Neuronal stem cell (in vitro differentiated cells): ENCODE data around the gene XYLT1.

ENCODE experiments used
- DNase-seq: peaks from one replicate; pipeline ENCODE4 v3.0.0-alpha.2; 2013; ENCODE audit warnings: low spot score
- H2AFZ ChIP-seq: one replicate; pipeline ENCODE4 v1.6.1; 2013; ENCODE audit warnings: mild to moderate bottlenecking, low read length, inconsistent platforms
- H2AK5ac ChIP-seq: 2 replicates; pipeline ENCODE4 v1.6.1; 2013; ENCODE audit warnings: low read depth, mild to moderate bottlenecking, inconsistent platforms, low read length, moderate library complexity, mixed read lengths
- H2BK120ac ChIP-seq: 2 replicates; pipeline ENCODE4 v1.6.1; 2013; ENCODE audit warnings: low read depth, mild to moderate bottlenecking, inconsistent platforms, low read length, moderate library complexity, mixed read lengths
- H2BK12ac ChIP-seq: one replicate; pipeline ENCODE4 v1.6.1; 2013; ENCODE audit warnings: low read length, inconsistent platforms
- H2BK15ac ChIP-seq: 2 replicates; pipeline ENCODE4 v1.6.1; 2013; ENCODE audit warnings: mild to moderate bottlenecking, low read length, inconsistent platforms, mixed read lengths
- H2BK5ac ChIP-seq: one replicate; pipeline ENCODE4 v1.6.1; 2013; ENCODE audit warnings: inconsistent platforms, mild to moderate bottlenecking, low read length, moderate library complexity
- H3K14ac ChIP-seq: one replicate; pipeline ENCODE4 v1.6.1; 2013; ENCODE audit warnings: low read length, inconsistent platforms
- H3K18ac ChIP-seq: 2 replicates; pipeline ENCODE4 v1.6.1; 2013; ENCODE audit warnings: low read length, inconsistent platforms
- H3K23ac ChIP-seq: 2 replicates; pipeline ENCODE4 v1.6.1; 2013; ENCODE audit warnings: low read depth, mild to moderate bottlenecking, mixed read lengths, low read length, inconsistent platforms; ENCODE audit not compliant: poor library complexity
- H3K27ac ChIP-seq: replicated peaks from 3 replicates; pipeline ENCODE4 v1.5.1; 2013; ENCODE audit warnings: low read length, inconsistent platforms
- H3K27me3 ChIP-seq, 3 experiments: 2 replicates each; pipeline ENCODE4 v1.6.1; 2013; ENCODE audit warnings: low read length in 3 of 3, mild to moderate bottlenecking in 2 of 3, inconsistent platforms in 1 of 3, low read depth in 1 of 3, mixed read lengths in 1 of 3, moderate library complexity in 1 of 3; ENCODE audit not compliant: control insufficient read depth in 3 of 3, insufficient read depth in 3 of 3
- H3K36me3 ChIP-seq, 2 donors: replicated peaks in 1 of 2; 2 replicates each; pipeline ENCODE4 v1.6.1; 2013; ENCODE audit warnings: low read length in 2 of 2; ENCODE audit not compliant: control insufficient read depth in 2 of 2, insufficient read depth in 2 of 2
- H3K4ac ChIP-seq: 2 replicates; pipeline ENCODE4 v1.6.1; 2013; ENCODE audit warnings: inconsistent platforms, mild to moderate bottlenecking, low read length, moderate library complexity
- H3K4me1 ChIP-seq, 2 donors: 1 replicate in 1 of 2; 2 replicates in 1 of 2; pipeline ENCODE4 v1.6.1; 2013; ENCODE audit warnings: low read length in 2 of 2, low read depth in 1 of 2; ENCODE audit not compliant: control insufficient read depth in 2 of 2, insufficient read depth in 1 of 2
- H3K4me2 ChIP-seq: one replicate; pipeline ENCODE4 v1.6.1; 2013; ENCODE audit warnings: mild to moderate bottlenecking, low read length, inconsistent platforms; ENCODE audit not compliant: insufficient read depth, poor library complexity, severe bottlenecking
- H3K4me3 ChIP-seq, 2 donors: 2 replicates each; pipeline ENCODE4 v1.5.1; 2013; ENCODE audit warnings: low read length in 2 of 2, mild to moderate bottlenecking in 2 of 2, inconsistent platforms in 1 of 2, moderate library complexity in 1 of 2
- H3K79me1 ChIP-seq: one replicate; pipeline ENCODE4 v1.6.1; 2013; ENCODE audit warnings: low read depth, mild to moderate bottlenecking, inconsistent platforms, low read length, moderate library complexity
- H3K9ac ChIP-seq: one replicate; pipeline ENCODE4 v1.6.1; 2013; ENCODE audit warnings: mild to moderate bottlenecking, low read depth, low read length, inconsistent platforms; ENCODE audit not compliant: poor library complexity
- H3K9me3 ChIP-seq, 2 donors: replicated peaks in 1 of 2; 2 replicates each; pipeline versions ENCODE3 to v1.6.1; 2013; ENCODE audit warnings: low read length in 2 of 2, mild to moderate bottlenecking in 2 of 2, inconsistent platforms in 1 of 2, low read depth in 1 of 2, mixed read lengths in 1 of 2, moderate library complexity in 1 of 2; ENCODE audit not compliant: control insufficient read depth in 2 of 2, insufficient read depth in 1 of 2
- H4K8ac ChIP-seq: one replicate; pipeline ENCODE4 v1.6.1; 2013; ENCODE audit warnings: low read depth, mild to moderate bottlenecking, inconsistent platforms, low read length, moderate library complexity
- H4K91ac ChIP-seq: one replicate; pipeline ENCODE4 v1.6.1; 2013; ENCODE audit warnings: low read length, low read depth, mild to moderate bottlenecking, inconsistent platforms; ENCODE audit not compliant: poor library complexity
- WGBS, 2 donors: extraction: QIAGEN DNeasy Blood & Tissue Kit; methylation state at CpG; one replicate each; pipeline ENCODE4 v1.1.7; 2013; ENCODE audit warnings: missing lambda C conversion rate in 2 of 2, mixed read lengths in 1 of 2; ENCODE audit not compliant: insufficient read length in 2 of 2, insufficient replicate concordance in 1 of 2; ENCODE audit errors: extremely low coverage in 2 of 2; 5-methylcytosine and 5-hydroxymethylcytosine counted together

XYLT1 gene

GRCh38 chr16:17431968-17432625, 38.7 kb downstream of the XYLT1 start:
- Histone ChIP-seq H2BK15ac (no peak overlapping the region), H3K4ac (no peak overlapping the region), H3K79me1 (no peaks in the 10 kb centered on the region), H4K8ac (no peak overlapping the region), H3K9me3 (no peaks in the 10 kb centered on the region), H2BK12ac (no peak overlapping the region), H3K27me3 (no peaks in the 10 kb centered on the region), H2BK5ac (no peak overlapping the region), H3K23ac (no peak overlapping the region), H3K36me3 (peaks cover 0 to 2% of the 10 kb centered on the region in 2 donors), H3K4me2 (no peak overlapping the region), H2BK120ac (no peak overlapping the region), H3K4me3 (no peak overlapping the region), H3K18ac (no peak overlapping the region), H2AFZ (no peak overlapping the region), H3K27ac (no peak overlapping the region), H3K9ac (no peak overlapping the region), H3K4me1 (peaks cover 0 to 2% of the 10 kb centered on the region in 2 donors), H2AK5ac (no peak overlapping the region), H3K14ac (no peak overlapping the region), H4K91ac (no peak overlapping the region)
- WGBS, 2 donors = no CpG with 5 or more reads among the region's 8 CpGs
- DNase-seq = no peak

GRCh38 chr16:17431012-17431411, 39.7 kb downstream of the XYLT1 start:
- Histone ChIP-seq H3K4me3 (no peak overlapping the region), H4K91ac (no peak overlapping the region), H3K4me2 (no peak overlapping the region), H3K4ac (no peak overlapping the region), H3K79me1 (no peaks in the 10 kb centered on the region), H4K8ac (no peak overlapping the region), H3K9me3 (no peaks in the 10 kb centered on the region), H3K18ac (no peak overlapping the region), H3K14ac (no peak overlapping the region), H3K9ac (no peak overlapping the region), H2BK120ac (no peak overlapping the region), H3K27me3 (no peaks in the 10 kb centered on the region), H3K27ac (no peak overlapping the region), H2AFZ (no peak overlapping the region), H3K4me1 (peaks cover 0 to 2% of the 10 kb centered on the region in 2 donors), H2BK5ac (no peak overlapping the region), H2BK15ac (no peak overlapping the region), H2BK12ac (no peak overlapping the region), H2AK5ac (no peak overlapping the region), H3K23ac (no peak overlapping the region), H3K36me3 (peaks cover 0 to 2% of the 10 kb centered on the region in 2 donors)
- DNase-seq = no peak
- no CpG with 5 or more reads among the region's 8 CpGs for WGBS, 2 donors

- H2BK120ac ChIP-seq = no peak overlapping the region
- H3K4me2 ChIP-seq = no peak overlapping the region
- no peak overlapping the region for H3K18ac ChIP-seq
- no CpG with 5 or more reads among the region's 2 CpGs for WGBS, 2 donors
- H3K36me3 ChIP-seq = no peaks in the 10 kb centered on the region
- H3K4ac ChIP-seq = no peak overlapping the region
- no peak overlapping the region for H3K27ac ChIP-seq
- H2BK15ac ChIP-seq = no peak overlapping the region
- no peak overlapping the region for H4K91ac ChIP-seq
- no peak overlapping the region for H2BK12ac ChIP-seq
- DNase-seq = no peak
- H3K4me1 ChIP-seq = peaks cover 3 to 9% of the 10 kb centered on the region in 2 donors
- peaks cover 0 to under 1% of the 10 kb centered on the region in 2 donors for H3K9me3 ChIP-seq
- H3K14ac ChIP-seq = no peak overlapping the region
- no peak overlapping the region for H3K4me3 ChIP-seq
- H3K79me1 ChIP-seq = peaks cover 3% of the 10 kb centered on the region
- no peak overlapping the region for H3K23ac ChIP-seq
- H2AFZ ChIP-seq = no peak overlapping the region
- no peak overlapping the region for H2BK5ac ChIP-seq
- no peaks in the 10 kb centered on the region for H3K27me3 ChIP-seq
- no peak overlapping the region for H4K8ac ChIP-seq
- no peak overlapping the region for H3K9ac ChIP-seq
- H2AK5ac ChIP-seq = no peak overlapping the region
Observed at GRCh38 chr16:17426451-17426850, 44.3 kb downstream of the XYLT1 start.

- Histone ChIP-seq H3K18ac (no peak overlapping the region), H3K27me3 (no peaks in the 10 kb centered on the region), H3K4me3 (no peak overlapping the region), H3K9ac (peak overlapping the region; percentile 24), H3K36me3 (no peaks in the 10 kb centered on the region), H2BK12ac (no peak overlapping the region), H4K91ac (no peak overlapping the region), H3K9me3 (peaks cover 0 to 3% of the 10 kb centered on the region in 2 donors), H2AFZ (no peak overlapping the region), H3K27ac (no peak overlapping the region), H2AK5ac (no peak overlapping the region), H3K4me1 (peaks cover 3 to 9% of the 10 kb centered on the region in 2 donors), H2BK5ac (no peak overlapping the region), H3K14ac (no peak overlapping the region), H3K4ac (no peak overlapping the region), H3K23ac (no peak overlapping the region), H3K79me1 (peaks cover 5% of the 10 kb centered on the region), H3K4me2 (no peak overlapping the region), H4K8ac (no peak overlapping the region), H2BK120ac (no peak overlapping the region), H2BK15ac (no peak overlapping the region)
- WGBS, 2 donors = no CpG with 5 or more reads among the region's 5 CpGs
- no peak for DNase-seq
Observed at GRCh38 chr16:17424771-17425170, 46.0 kb downstream of the XYLT1 start.
